H1 (cell line): Measurements from ENCODE around the gene ZNF3.

ENCODE experiments used
- CHD1 ChIP-seq: IDR thresholded peaks from 2 replicates; pipeline ENCODE4 v1.6.1; 2012; ENCODE audit warnings: low read depth, low read length, improper control_type of control experiment
- EP300 ChIP-seq, 2 experiments: IDR thresholded peaks; 1 replicate in 1 of 2; 2 replicates in 1 of 2; pipeline ENCODE4 v1.6.1; 2011 to 2012; ENCODE audit warnings: low read depth in 2 of 2, low read length in 2 of 2, mild to moderate bottlenecking in 2 of 2, borderline replicate concordance in 1 of 2, inconsistent platforms in 1 of 2, moderate library complexity in 1 of 2
- POLR2A ChIP-seq, 2 experiments: IDR thresholded peaks; 1 replicate in 1 of 2; 2 replicates in 1 of 2; pipeline ENCODE4 v1.6.1; 2011; ENCODE audit warnings: low read depth in 2 of 2, low read length in 2 of 2, mild to moderate bottlenecking in 2 of 2; ENCODE audit errors: control extremely low read depth in 1 of 2
- POLR2AphosphoS5 ChIP-seq: IDR thresholded peaks from 2 replicates; pipeline ENCODE4 v1.6.1; 2011; ENCODE audit warnings: low read depth, low read length
- RBBP5 ChIP-seq: IDR thresholded peaks from 2 replicates; pipeline ENCODE4 v1.7.1; 2012; ENCODE audit warnings: low read depth, mild to moderate bottlenecking, inconsistent platforms, low read length, moderate library complexity, borderline replicate concordance
- RFX5 ChIP-seq: IDR thresholded peaks from 2 replicates; pipeline ENCODE4 v1.6.1; 2011; ENCODE audit warnings: low read depth, low read length, improper control_type of control experiment, borderline replicate concordance
- RNF2 ChIP-seq: fragments of 200-900, 300-1000 bp; sonication (generic); IDR thresholded peaks from 2 replicates; pipeline ENCODE4 v1.7.1; 2016; ENCODE audit warnings: borderline replicate concordance, low read depth, mild to moderate bottlenecking, antibody characterized with exemption, low read length; ENCODE audit not compliant: poor library complexity, severe bottlenecking; ENCODE audit errors: missing control alignments
- TF ChIP-seq, protein P1 (sequence below), 3 experiments: IDR thresholded peaks; 1 replicate in 2 of 3; 2 replicates in 1 of 3; pipeline versions ENCODE4 v1.5.1 to v1.6.1; 2011; ENCODE audit warnings: low read length in 3 of 3, mild to moderate bottlenecking in 3 of 3, inconsistent platforms in 2 of 3, low read depth in 1 of 3, moderate library complexity in 1 of 3; ENCODE audit not compliant: insufficient read depth in 1 of 3; ENCODE audit errors: control extremely low read depth in 1 of 3

DNA sequence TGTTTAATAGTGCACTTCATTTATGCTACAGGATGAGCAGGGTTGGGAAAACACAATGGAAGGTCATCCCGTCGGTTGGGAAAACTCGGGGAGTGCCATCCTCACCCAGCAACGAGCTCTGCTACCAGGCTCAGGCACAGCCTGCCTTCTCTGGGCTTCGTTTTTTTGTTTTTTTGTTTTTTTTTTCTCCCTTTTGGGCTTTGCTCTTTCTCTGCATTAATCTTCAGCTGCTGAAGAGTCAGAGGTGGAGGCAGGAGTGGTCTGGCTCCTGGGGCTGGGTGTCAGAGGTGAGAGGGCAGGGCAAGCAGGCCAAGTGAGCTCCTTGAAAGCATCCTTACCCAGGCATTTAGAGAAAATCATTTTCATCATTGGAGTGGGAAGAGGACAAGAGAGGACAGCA, 11.5 kb downstream of the ZNF3 start:
- TF ChIP-seq RNF2, result no peak
- no peak for TF ChIP-seq CHD1
- TF ChIP-seq POLR2AphosphoS5, result no peak
- TF ChIP-seq RFX5, result no peak
- no peak for TF ChIP-seq EP300 (IDR thresholded peaks at IDR 0.05; ENCODE audit: borderline replicate concordance in 1 of 2, low read depth in 2 of 2, low read length in 2 of 2)
- TF ChIP-seq, protein P1, sequence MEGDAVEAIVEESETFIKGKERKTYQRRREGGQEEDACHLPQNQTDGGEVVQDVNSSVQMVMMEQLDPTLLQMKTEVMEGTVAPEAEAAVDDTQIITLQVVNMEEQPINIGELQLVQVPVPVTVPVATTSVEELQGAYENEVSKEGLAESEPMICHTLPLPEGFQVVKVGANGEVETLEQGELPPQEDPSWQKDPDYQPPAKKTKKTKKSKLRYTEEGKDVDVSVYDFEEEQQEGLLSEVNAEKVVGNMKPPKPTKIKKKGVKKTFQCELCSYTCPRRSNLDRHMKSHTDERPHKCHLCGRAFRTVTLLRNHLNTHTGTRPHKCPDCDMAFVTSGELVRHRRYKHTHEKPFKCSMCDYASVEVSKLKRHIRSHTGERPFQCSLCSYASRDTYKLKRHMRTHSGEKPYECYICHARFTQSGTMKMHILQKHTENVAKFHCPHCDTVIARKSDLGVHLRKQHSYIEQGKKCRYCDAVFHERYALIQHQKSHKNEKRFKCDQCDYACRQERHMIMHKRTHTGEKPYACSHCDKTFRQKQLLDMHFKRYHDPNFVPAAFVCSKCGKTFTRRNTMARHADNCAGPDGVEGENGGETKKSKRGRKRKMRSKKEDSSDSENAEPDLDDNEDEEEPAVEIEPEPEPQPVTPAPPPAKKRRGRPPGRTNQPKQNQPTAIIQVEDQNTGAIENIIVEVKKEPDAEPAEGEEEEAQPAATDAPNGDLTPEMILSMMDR (IDR thresholded peaks at IDR 0.05; ENCODE audit: control extremely low read depth in 1 of 3, insufficient read depth in 1 of 3, low read depth in 1 of 3, low read length in 3 of 3), result no peak
- peak in 1 of 2 experiments; percentile 21; a peak in 2 of 3 replicates for TF ChIP-seq POLR2A (IDR thresholded peaks at IDR 0.05; ENCODE audit: control extremely low read depth in 1 of 2, low read depth in 2 of 2, low read length in 2 of 2)
- no peak for TF ChIP-seq RBBP5
